Astrocyte of the spinal cord (primary cell): ENCODE measurements around the gene EFCAB10.

ENCODE experiments used
- DNase-seq: peaks from one replicate; pipeline ENCODE4 v3.0.0; 2011; ENCODE audit warnings: low read depth, low spot score
- H3K4me3 ChIP-seq: 2 replicates; pipeline ENCODE4 v1.5.1; 2011; ENCODE audit warnings: low read depth, mild to moderate bottlenecking, low read length, moderate library complexity
- in situ Hi-C: cut with HindIII; loops from 2 replicates; pipeline ENCODE4 v1.10.0; 2017; ENCODE audit warnings: low sequenced_read_pairs
- TF ChIP-seq, protein P1 (sequence below): IDR thresholded peaks from 2 replicates; pipeline ENCODE4 v1.5.1; 2012; ENCODE audit warnings: low read depth, mild to moderate bottlenecking, low read length, inconsistent platforms

The EFCAB10 gene

DNA sequence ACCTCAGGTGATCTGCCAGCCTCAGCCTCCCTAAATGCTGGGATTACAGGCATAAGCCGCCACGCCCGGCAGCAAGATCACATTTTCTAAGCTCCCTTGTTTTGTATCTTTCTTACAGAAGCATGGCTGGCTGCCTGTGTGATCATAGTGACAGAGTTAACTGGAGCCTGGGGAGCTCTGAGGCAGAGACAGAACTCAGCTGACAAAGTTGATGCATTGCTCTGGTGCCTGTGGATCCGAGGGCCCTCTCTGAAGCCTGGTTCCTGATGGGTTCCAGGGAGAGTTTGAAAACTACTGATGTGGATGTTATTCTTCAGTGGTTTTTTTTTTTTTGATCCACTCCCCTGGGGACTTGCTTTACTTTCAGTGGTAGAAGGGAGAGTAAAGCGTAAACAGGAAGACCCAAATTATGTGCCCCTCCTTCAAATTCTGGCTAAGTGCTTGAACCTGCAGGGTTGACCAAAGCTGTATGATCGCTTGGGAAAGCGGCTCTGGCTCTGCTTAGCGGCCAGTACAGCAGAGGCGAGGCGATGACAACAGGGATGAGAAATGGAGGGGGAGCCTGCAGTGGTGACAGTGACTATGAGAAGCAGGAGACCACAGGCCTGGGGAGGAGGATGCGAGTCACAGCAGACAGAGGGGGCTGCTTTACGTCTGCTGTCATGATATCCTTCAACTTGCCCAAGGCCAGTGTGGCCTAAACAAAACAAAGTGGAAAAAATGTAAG lies 6.8 kb upstream of the EFCAB10 start:
- no peak overlapping the region for H3K4me3 ChIP-seq
- TF ChIP-seq, protein P1, sequence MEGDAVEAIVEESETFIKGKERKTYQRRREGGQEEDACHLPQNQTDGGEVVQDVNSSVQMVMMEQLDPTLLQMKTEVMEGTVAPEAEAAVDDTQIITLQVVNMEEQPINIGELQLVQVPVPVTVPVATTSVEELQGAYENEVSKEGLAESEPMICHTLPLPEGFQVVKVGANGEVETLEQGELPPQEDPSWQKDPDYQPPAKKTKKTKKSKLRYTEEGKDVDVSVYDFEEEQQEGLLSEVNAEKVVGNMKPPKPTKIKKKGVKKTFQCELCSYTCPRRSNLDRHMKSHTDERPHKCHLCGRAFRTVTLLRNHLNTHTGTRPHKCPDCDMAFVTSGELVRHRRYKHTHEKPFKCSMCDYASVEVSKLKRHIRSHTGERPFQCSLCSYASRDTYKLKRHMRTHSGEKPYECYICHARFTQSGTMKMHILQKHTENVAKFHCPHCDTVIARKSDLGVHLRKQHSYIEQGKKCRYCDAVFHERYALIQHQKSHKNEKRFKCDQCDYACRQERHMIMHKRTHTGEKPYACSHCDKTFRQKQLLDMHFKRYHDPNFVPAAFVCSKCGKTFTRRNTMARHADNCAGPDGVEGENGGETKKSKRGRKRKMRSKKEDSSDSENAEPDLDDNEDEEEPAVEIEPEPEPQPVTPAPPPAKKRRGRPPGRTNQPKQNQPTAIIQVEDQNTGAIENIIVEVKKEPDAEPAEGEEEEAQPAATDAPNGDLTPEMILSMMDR = no peak
- DNase-seq = no peak
- in situ Hi-C loops = no loop called here

DNA sequence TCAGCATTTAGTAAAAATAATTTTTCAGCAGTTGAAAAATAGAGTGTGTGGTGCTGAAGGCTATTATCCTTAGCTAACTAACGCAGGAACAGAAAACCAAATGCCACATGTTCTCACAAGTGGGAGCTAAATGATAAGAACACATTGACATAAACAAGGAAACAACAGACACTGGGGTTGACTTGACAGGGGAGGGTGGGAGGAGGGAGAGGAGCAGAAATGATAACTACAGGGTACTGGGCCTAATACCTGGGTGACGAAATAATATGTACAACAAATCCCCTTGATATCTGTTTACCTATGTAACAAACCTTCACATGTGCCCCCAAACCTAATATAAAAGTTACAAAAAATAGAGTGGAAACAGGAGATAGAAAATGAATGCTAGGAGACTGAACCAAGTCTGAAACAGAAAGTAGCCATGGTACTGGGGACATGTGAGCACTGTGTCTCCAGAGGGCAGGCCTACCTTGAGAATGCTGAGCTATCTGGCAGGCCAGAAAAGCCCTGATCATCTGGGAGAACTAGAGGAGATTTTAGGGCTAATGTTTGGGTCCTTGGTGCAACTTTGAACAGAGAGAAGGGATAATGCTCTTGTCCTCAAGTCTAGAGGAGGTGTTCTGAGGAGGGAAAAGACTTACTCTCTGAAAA lies 4.7 kb upstream of the EFCAB10 start:
- H3K4me3 ChIP-seq = no peak overlapping the region
- in situ Hi-C loops = no loop called here
- TF ChIP-seq, protein P1 = no peak
- no peak for DNase-seq

GRCh38 chr7:105584165-105584564 lies 2.9 kb upstream of the EFCAB10 start:
- in situ Hi-C loops = no loop called here
- no peak for DNase-seq
- TF ChIP-seq, protein P1 = no peak
- H3K4me3 ChIP-seq = no peak overlapping the region

DNA sequence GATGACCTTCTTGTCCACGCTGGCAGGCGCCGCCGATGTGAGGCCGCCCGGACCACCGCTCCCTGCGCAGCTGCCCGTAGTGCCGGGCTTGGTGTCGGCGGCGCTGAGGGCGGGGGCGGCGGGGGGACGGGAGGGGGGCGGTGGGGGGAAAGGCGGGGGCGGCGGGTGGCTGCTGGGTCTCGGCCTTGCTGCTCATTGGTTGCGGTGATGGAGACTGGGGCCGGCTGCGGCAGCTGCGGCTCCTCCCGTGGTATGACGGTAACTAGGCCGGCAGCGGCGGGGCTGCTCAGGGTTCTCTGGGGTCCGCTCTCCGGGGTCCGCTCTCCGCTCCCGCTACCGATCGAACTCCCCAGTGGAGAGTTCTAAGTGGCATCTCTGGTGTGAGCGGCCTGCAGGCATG lies 1.8 kb upstream of the EFCAB10 start:
- DNase-seq = no peak
- in situ Hi-C loops = no loop called here
- no peak overlapping the region for H3K4me3 ChIP-seq
- TF ChIP-seq, protein P1 = no peak

DNA sequence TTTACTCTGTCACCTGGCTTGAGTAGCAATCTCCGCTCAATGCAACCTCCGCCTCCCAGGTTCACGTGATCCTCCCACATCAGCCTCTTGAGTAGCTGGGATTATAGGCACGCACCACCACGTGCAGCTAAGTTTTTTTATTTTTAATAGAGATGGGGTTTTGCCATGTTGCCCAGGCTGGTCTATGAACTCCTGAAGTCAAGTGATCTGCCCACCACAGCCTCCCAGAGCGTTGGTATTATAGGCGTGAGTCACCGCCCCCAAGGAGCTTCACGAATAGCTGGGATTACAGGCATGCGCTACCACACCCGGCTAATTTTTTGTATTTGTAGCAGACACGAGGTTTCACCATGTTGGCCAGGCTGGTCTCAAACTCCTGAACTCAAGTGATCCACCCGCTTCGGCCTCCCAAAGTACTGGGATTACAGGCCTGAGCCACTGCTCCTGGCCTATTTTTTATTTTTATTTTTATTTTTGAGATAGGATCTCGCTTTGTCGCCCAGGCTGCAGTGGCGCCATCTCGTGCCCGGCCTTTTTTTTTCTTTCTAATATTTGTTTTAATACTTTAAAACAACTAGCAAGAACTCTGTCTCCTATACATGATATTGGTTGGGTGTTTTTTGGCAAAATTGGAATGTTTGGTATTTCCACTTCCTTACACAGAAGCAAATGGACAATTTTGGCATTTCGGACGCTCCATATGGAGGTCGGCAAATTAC lies 1.1 kb downstream of the EFCAB10 start:
- in situ Hi-C loops = no loop called here
- TF ChIP-seq, protein P1 = peak; percentile 30
- H3K4me3 ChIP-seq = no peak overlapping the region
- no peak for DNase-seq

DNA sequence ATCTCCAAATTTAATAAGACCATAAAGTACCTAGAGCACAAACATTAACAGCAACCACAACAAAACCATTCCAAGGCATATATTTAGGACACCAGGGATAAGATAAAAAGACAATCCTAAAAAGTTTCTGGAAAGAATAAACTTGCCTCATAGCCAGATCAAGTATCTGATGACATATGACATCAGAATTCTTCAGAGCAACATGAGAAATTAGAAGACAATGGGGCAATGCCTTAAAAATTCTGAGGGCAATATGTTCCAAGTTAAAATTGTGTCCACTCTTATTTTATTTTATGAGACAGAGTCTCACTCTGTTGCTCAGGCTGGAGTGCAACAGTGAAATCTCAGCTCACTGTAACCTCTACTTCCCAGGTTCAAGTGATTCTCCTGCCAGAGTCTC lies 2.8 kb downstream of the EFCAB10 start:
- in situ Hi-C loops = no loop called here
- TF ChIP-seq, protein P1 = no peak
- no peak for DNase-seq
- H3K4me3 ChIP-seq = no peak overlapping the region
